Measurements from ENCODE around the gene HARS1. TPM values are rescaled to one million over a fixed set of nuclear protein-coding genes. Genes with fewer than 3 reads are reported as not detected.

The HARS1 gene
- total and polyA plus RNA-seq, 2 of the 13 experiments (the other 11 are each of a cell fraction or from before 2014, with no cell fraction given): 36.9 to 66.2 TPM

- TF ChIP-seq, protein P1, sequence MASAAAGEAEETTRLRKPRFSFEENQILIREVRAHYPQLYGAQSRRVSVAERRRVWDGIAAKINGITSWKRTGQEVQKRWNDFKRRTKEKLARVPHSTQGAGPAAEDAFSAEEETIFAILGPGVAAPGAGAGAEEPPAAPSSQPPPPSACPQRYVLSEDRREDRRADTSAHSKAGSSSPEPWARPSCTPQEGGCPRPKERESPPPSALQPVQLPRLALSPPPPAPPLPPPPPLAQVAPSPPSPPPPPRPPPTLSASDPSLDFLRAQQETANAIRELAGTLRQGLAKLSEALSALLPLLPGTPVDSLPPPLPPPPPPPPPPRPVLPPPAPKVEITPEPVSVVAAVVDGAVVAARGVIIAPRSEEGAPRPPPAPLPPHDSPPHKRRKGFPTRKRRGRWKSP (CRISPR knock-in tag; IDR thresholded peaks at IDR 0.05): no peak
- TF ChIP-seq ZNF775 (CRISPR knock-in tag; IDR thresholded peaks at IDR 0.05; ENCODE audit: borderline replicate concordance) (no peak), SOX6 (IDR thresholded peaks at IDR 0.05) (no peak), SOX6 (CRISPR knock-in tag; IDR thresholded peaks at IDR 0.05) (peak; percentile 8; the same call in 1 of the 2 replicates), ZSCAN30 (CRISPR knock-in tag; IDR thresholded peaks at IDR 0.05) (no peak), ZNF562 (CRISPR knock-in tag; IDR thresholded peaks at IDR 0.05; ENCODE audit: borderline replicate concordance) (no peak), CREM (IDR thresholded peaks at IDR 0.05) (peak; percentile 53; the same call in 1 of the 2 replicates), CREM (CRISPR knock-in tag; IDR thresholded peaks at IDR 0.05) (no peak), NR2F6 (IDR thresholded peaks at IDR 0.05) (0 out of 2 replicates have a peak, but pooled peaks have one; percentile 30), NR2F6 (CRISPR knock-in tag; IDR thresholded peaks at IDR 0.05) (no peak), HNF4G (IDR thresholded peaks at IDR 0.05; ENCODE audit: borderline replicate concordance, low read depth, low read length) (peak; percentile 76), HNF4G (CRISPR knock-in tag; IDR thresholded peaks at IDR 0.05; ENCODE audit: borderline replicate concordance, low read depth) (no peak), ZFP41 (CRISPR knock-in tag; IDR thresholded peaks at IDR 0.05; ENCODE audit: borderline replicate concordance) (no peak), ZNF546 (CRISPR knock-in tag; conservative IDR thresholded peaks at IDR 0.05) (0 out of 2 replicates have a peak, but pooled peaks have one; percentile 45), THRA (CRISPR knock-in tag; IDR thresholded peaks at IDR 0.05; ENCODE audit: borderline replicate concordance) (peak; percentile 13; the same call in 1 of the 2 replicates), ZNF790 (CRISPR knock-in tag; IDR thresholded peaks at IDR 0.05; ENCODE audit: borderline replicate concordance) (no peak), ZNF292 (CRISPR knock-in tag; IDR thresholded peaks at IDR 0.05; ENCODE audit: borderline replicate concordance, low read depth) (peak; percentile 39; the same call in 1 of the 2 replicates)
- TF ChIP-seq, protein P2, sequence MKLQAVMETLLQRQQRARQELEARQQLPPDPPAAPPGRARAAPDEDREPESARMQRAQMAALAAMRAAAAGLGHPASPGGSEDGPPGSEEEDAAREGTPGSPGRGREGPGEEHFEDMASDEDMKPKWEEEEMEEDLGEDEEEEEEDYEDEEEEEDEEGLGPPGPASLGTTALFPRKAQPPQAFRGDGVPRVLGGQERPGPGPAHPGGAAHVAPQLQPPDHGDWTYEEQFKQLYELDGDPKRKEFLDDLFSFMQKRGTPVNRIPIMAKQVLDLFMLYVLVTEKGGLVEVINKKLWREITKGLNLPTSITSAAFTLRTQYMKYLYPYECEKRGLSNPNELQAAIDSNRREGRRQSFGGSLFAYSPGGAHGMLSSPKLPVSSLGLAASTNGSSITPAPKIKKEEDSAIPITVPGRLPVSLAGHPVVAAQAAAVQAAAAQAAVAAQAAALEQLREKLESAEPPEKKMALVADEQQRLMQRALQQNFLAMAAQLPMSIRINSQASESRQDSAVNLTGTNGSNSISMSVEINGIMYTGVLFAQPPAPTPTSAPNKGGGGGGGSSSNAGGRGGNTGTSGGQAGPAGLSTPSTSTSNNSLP (IDR thresholded peaks at IDR 0.05; ENCODE audit: low read depth, low read length): 0 out of 2 replicates have a peak, but pooled peaks have one; percentile 6
- TF ChIP-seq, protein P3, sequence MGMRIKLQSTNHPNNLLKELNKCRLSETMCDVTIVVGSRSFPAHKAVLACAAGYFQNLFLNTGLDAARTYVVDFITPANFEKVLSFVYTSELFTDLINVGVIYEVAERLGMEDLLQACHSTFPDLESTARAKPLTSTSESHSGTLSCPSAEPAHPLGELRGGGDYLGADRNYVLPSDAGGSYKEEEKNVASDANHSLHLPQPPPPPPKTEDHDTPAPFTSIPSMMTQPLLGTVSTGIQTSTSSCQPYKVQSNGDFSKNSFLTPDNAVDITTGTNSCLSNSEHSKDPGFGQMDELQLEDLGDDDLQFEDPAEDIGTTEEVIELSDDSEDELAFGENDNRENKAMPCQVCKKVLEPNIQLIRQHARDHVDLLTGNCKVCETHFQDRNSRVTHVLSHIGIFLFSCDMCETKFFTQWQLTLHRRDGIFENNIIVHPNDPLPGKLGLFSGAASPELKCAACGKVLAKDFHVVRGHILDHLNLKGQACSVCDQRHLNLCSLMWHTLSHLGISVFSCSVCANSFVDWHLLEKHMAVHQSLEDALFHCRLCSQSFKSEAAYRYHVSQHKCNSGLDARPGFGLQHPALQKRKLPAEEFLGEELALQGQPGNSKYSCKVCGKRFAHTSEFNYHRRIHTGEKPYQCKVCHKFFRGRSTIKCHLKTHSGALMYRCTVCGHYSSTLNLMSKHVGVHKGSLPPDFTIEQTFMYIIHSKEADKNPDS (CRISPR knock-in tag; IDR thresholded peaks at IDR 0.05): no peak
- TF ChIP-seq, protein P4, sequence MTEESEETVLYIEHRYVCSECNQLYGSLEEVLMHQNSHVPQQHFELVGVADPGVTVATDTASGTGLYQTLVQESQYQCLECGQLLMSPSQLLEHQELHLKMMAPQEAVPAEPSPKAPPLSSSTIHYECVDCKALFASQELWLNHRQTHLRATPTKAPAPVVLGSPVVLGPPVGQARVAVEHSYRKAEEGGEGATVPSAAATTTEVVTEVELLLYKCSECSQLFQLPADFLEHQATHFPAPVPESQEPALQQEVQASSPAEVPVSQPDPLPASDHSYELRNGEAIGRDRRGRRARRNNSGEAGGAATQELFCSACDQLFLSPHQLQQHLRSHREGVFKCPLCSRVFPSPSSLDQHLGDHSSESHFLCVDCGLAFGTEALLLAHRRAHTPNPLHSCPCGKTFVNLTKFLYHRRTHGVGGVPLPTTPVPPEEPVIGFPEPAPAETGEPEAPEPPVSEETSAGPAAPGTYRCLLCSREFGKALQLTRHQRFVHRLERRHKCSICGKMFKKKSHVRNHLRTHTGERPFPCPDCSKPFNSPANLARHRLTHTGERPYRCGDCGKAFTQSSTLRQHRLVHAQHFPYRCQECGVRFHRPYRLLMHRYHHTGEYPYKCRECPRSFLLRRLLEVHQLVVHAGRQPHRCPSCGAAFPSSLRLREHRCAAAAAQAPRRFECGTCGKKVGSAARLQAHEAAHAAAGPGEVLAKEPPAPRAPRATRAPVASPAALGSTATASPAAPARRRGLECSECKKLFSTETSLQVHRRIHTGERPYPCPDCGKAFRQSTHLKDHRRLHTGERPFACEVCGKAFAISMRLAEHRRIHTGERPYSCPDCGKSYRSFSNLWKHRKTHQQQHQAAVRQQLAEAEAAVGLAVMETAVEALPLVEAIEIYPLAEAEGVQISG (CRISPR knock-in tag; IDR thresholded peaks at IDR 0.05): peak; percentile 25; the same call in 1 of the 2 replicates
Observed at GRCh38 chr5:140635291-140636257, 55.6 kb downstream of the HARS1 start (continued).
